Neuronal stem cell (in vitro differentiated cells): ENCODE results near the gene INO80D.
"Not testable (repeated sequence)": the region's sequence is repeated elsewhere in the genome, so short reads cannot be mapped to it uniquely, and the experiment has no call there.

ENCODE experiments used
- DNase-seq: peaks from one replicate; pipeline ENCODE4 v3.0.0-alpha.2; 2013; ENCODE audit warnings: low spot score
- H2AFZ ChIP-seq: one replicate; pipeline ENCODE4 v1.6.1; 2013; ENCODE audit warnings: mild to moderate bottlenecking, low read length, inconsistent platforms
- H2AK5ac ChIP-seq: 2 replicates; pipeline ENCODE4 v1.6.1; 2013; ENCODE audit warnings: low read depth, mild to moderate bottlenecking, inconsistent platforms, low read length, moderate library complexity, mixed read lengths
- H2BK120ac ChIP-seq: 2 replicates; pipeline ENCODE4 v1.6.1; 2013; ENCODE audit warnings: low read depth, mild to moderate bottlenecking, inconsistent platforms, low read length, moderate library complexity, mixed read lengths
- H2BK12ac ChIP-seq: one replicate; pipeline ENCODE4 v1.6.1; 2013; ENCODE audit warnings: low read length, inconsistent platforms
- H2BK15ac ChIP-seq: 2 replicates; pipeline ENCODE4 v1.6.1; 2013; ENCODE audit warnings: mild to moderate bottlenecking, low read length, inconsistent platforms, mixed read lengths
- H2BK5ac ChIP-seq: one replicate; pipeline ENCODE4 v1.6.1; 2013; ENCODE audit warnings: inconsistent platforms, mild to moderate bottlenecking, low read length, moderate library complexity
- H3K14ac ChIP-seq: one replicate; pipeline ENCODE4 v1.6.1; 2013; ENCODE audit warnings: low read length, inconsistent platforms
- H3K18ac ChIP-seq: 2 replicates; pipeline ENCODE4 v1.6.1; 2013; ENCODE audit warnings: low read length, inconsistent platforms
- H3K23ac ChIP-seq: 2 replicates; pipeline ENCODE4 v1.6.1; 2013; ENCODE audit warnings: low read depth, mild to moderate bottlenecking, mixed read lengths, low read length, inconsistent platforms; ENCODE audit not compliant: poor library complexity
- H3K27ac ChIP-seq: replicated peaks from 3 replicates; pipeline ENCODE4 v1.5.1; 2013; ENCODE audit warnings: low read length, inconsistent platforms
- H3K27me3 ChIP-seq, 3 experiments: 2 replicates each; pipeline ENCODE4 v1.6.1; 2013; ENCODE audit warnings: low read length in 3 of 3, mild to moderate bottlenecking in 2 of 3, inconsistent platforms in 1 of 3, low read depth in 1 of 3, mixed read lengths in 1 of 3, moderate library complexity in 1 of 3; ENCODE audit not compliant: control insufficient read depth in 3 of 3, insufficient read depth in 3 of 3
- H3K36me3 ChIP-seq, 2 donors: replicated peaks in 1 of 2; 2 replicates each; pipeline ENCODE4 v1.6.1; 2013; ENCODE audit warnings: low read length in 2 of 2; ENCODE audit not compliant: control insufficient read depth in 2 of 2, insufficient read depth in 2 of 2
- H3K4ac ChIP-seq: 2 replicates; pipeline ENCODE4 v1.6.1; 2013; ENCODE audit warnings: inconsistent platforms, mild to moderate bottlenecking, low read length, moderate library complexity
- H3K4me1 ChIP-seq, 2 donors: 1 replicate in 1 of 2; 2 replicates in 1 of 2; pipeline ENCODE4 v1.6.1; 2013; ENCODE audit warnings: low read length in 2 of 2, low read depth in 1 of 2; ENCODE audit not compliant: control insufficient read depth in 2 of 2, insufficient read depth in 1 of 2
- H3K4me2 ChIP-seq: one replicate; pipeline ENCODE4 v1.6.1; 2013; ENCODE audit warnings: mild to moderate bottlenecking, low read length, inconsistent platforms; ENCODE audit not compliant: insufficient read depth, poor library complexity, severe bottlenecking
- H3K4me3 ChIP-seq, 2 donors: 2 replicates each; pipeline ENCODE4 v1.5.1; 2013; ENCODE audit warnings: low read length in 2 of 2, mild to moderate bottlenecking in 2 of 2, inconsistent platforms in 1 of 2, moderate library complexity in 1 of 2
- H3K79me1 ChIP-seq: one replicate; pipeline ENCODE4 v1.6.1; 2013; ENCODE audit warnings: low read depth, mild to moderate bottlenecking, inconsistent platforms, low read length, moderate library complexity
- H3K9ac ChIP-seq: one replicate; pipeline ENCODE4 v1.6.1; 2013; ENCODE audit warnings: mild to moderate bottlenecking, low read depth, low read length, inconsistent platforms; ENCODE audit not compliant: poor library complexity
- H3K9me3 ChIP-seq, 2 donors: replicated peaks in 1 of 2; 2 replicates each; pipeline versions ENCODE3 to v1.6.1; 2013; ENCODE audit warnings: low read length in 2 of 2, mild to moderate bottlenecking in 2 of 2, inconsistent platforms in 1 of 2, low read depth in 1 of 2, mixed read lengths in 1 of 2, moderate library complexity in 1 of 2; ENCODE audit not compliant: control insufficient read depth in 2 of 2, insufficient read depth in 1 of 2
- H4K8ac ChIP-seq: one replicate; pipeline ENCODE4 v1.6.1; 2013; ENCODE audit warnings: low read depth, mild to moderate bottlenecking, inconsistent platforms, low read length, moderate library complexity
- H4K91ac ChIP-seq: one replicate; pipeline ENCODE4 v1.6.1; 2013; ENCODE audit warnings: low read length, low read depth, mild to moderate bottlenecking, inconsistent platforms; ENCODE audit not compliant: poor library complexity
- WGBS, 2 donors: extraction: QIAGEN DNeasy Blood & Tissue Kit; methylation state at CpG; one replicate each; pipeline ENCODE4 v1.1.7; 2013; ENCODE audit warnings: missing lambda C conversion rate in 2 of 2, mixed read lengths in 1 of 2; ENCODE audit not compliant: insufficient read length in 2 of 2, insufficient replicate concordance in 1 of 2; ENCODE audit errors: extremely low coverage in 2 of 2; 5-methylcytosine and 5-hydroxymethylcytosine counted together

The INO80D gene

GRCh38 chr2:206122569-206122968 is 36.6 kb upstream of the INO80D start:
- H3K27me3 ChIP-seq, H2BK120ac ChIP-seq, H4K91ac ChIP-seq, H3K14ac ChIP-seq, H3K18ac ChIP-seq, H3K4ac ChIP-seq, H3K79me1 ChIP-seq, DNase-seq, H2BK12ac ChIP-seq, H3K23ac ChIP-seq, H3K9ac ChIP-seq, H3K4me2 ChIP-seq, H3K4me1 ChIP-seq, H2AK5ac ChIP-seq, H3K9me3 ChIP-seq, H4K8ac ChIP-seq, H3K27ac ChIP-seq, H2BK5ac ChIP-seq, H3K4me3 ChIP-seq, H2BK15ac ChIP-seq, H2AFZ ChIP-seq: not testable (repeated sequence)
- no CpG with 5 or more reads among the region's 3 CpGs for WGBS, 2 donors
- H3K36me3 ChIP-seq, result peaks cover 14 to 91% of the 10 kb centered on the region in 2 donors

DNA sequence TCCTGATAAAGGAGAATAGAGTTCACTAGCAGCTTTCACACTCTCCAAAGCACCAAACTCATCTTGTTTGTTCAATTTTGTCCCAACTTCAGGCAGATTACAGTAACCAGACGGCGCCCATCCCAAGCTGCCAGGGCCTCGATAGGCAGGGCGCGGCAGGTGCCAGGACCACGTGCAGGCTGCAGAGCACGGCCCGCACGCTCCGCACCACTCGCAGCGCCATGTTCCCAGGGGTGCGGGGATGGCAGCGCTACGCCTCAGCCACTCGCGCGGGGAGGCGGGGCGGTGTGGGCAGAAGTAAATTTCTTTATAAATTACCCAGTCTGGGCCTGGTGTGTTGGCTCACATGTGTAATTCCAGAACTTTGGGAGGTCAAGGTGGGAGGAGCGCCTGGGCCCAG is 30.3 kb upstream of the INO80D start:
- H3K23ac ChIP-seq, result no peak overlapping the region
- H3K4me2 ChIP-seq, result no peak overlapping the region
- H3K36me3 ChIP-seq, result peaks cover 3 to 55% of the 10 kb centered on the region in 2 donors
- H3K4me3 ChIP-seq, result no peak overlapping the region
- H3K9me3 ChIP-seq, result no peaks in the 10 kb centered on the region
- no peaks in the 10 kb centered on the region for H3K4me1 ChIP-seq
- H2AK5ac ChIP-seq, result no peak overlapping the region
- H2BK15ac ChIP-seq, result no peak overlapping the region
- H2AFZ ChIP-seq, result no peak overlapping the region
- H3K4ac ChIP-seq, result no peak overlapping the region
- H3K9ac ChIP-seq, result no peak overlapping the region
- no peak overlapping the region for H3K27ac ChIP-seq
- WGBS, 2 donors, result no CpG with 5 or more reads among the region's 21 CpGs
- no peaks in the 10 kb centered on the region for H3K79me1 ChIP-seq
- H3K27me3 ChIP-seq, result no peaks in the 10 kb centered on the region
- no peak for DNase-seq
- no peak overlapping the region for H2BK12ac ChIP-seq
- no peak overlapping the region for H2BK120ac ChIP-seq
- H2BK5ac ChIP-seq, result no peak overlapping the region
- no peak overlapping the region for H4K8ac ChIP-seq
- H3K18ac ChIP-seq, result no peak overlapping the region
- no peak overlapping the region for H4K91ac ChIP-seq
- H3K14ac ChIP-seq, result peak overlapping the region; percentile 79

DNA sequence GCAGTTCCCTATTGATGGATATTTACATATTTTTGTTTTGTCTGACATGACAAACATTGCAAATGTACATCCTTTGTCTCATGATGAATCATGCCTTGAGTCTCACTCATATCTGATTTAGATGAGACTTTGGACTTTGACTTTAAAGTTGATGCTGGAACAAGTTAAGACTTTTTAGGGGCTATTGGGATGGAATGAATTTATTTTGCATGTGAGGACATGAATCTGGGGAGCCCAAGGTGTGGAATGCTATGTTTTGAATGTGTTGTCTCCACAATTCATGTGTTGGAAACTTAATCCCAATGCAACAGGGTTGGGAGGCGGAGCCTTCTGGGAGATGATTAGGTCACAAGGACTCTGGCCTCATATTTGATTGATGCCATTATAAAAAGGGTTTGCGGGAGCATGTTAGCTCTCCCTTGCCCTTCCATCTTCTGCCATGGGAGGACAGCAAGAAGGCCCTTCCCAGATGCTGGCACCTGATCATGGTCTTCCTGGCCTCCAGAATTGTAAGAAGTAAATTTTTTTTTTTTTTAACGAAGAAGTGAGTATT is 29.1 kb upstream of the INO80D start:
- H3K9ac ChIP-seq, result no peak overlapping the region
- H3K27me3 ChIP-seq, result no peaks in the 10 kb centered on the region
- no CpG with 5 or more reads among the region's 3 CpGs for WGBS, 2 donors
- no peak overlapping the region for H2BK120ac ChIP-seq
- H4K91ac ChIP-seq, result no peak overlapping the region
- H3K23ac ChIP-seq, result no peak overlapping the region
- no peak overlapping the region for H4K8ac ChIP-seq
- no peaks in the 10 kb centered on the region for H3K4me1 ChIP-seq
- H3K27ac ChIP-seq, result no peak overlapping the region
- peaks cover 3 to 44% of the 10 kb centered on the region in 2 donors for H3K36me3 ChIP-seq
- no peak overlapping the region for H2AK5ac ChIP-seq
- H3K79me1 ChIP-seq, result no peaks in the 10 kb centered on the region
- no peak overlapping the region for H3K4me2 ChIP-seq
- no peak overlapping the region for H2BK12ac ChIP-seq
- no peaks in the 10 kb centered on the region for H3K9me3 ChIP-seq
- H3K4me3 ChIP-seq, result no peak overlapping the region
- no peak overlapping the region for H2BK5ac ChIP-seq
- H3K14ac ChIP-seq, result no peak overlapping the region
- H2BK15ac ChIP-seq, result no peak overlapping the region
- no peak overlapping the region for H2AFZ ChIP-seq
- no peak for DNase-seq
- no peak overlapping the region for H3K4ac ChIP-seq
- no peak overlapping the region for H3K18ac ChIP-seq

- H3K4ac ChIP-seq, result no peak overlapping the region
- no peaks in the 10 kb centered on the region for H3K4me1 ChIP-seq
- H2AK5ac ChIP-seq, result no peak overlapping the region
- no peak overlapping the region for H3K9ac ChIP-seq
- H4K8ac ChIP-seq, result no peak overlapping the region
- DNase-seq, result no peak
- no peaks in the 10 kb centered on the region for H3K79me1 ChIP-seq
- whole genome bisulfite sequencing, 2 donors, result no CpG with 5 or more reads among the region's 7 CpGs
- H2BK15ac ChIP-seq, result no peak overlapping the region
- H3K23ac ChIP-seq, result no peak overlapping the region
- no peak overlapping the region for H2BK12ac ChIP-seq
- no peak overlapping the region for H2BK120ac ChIP-seq
- no peaks in the 10 kb centered on the region for H3K9me3 ChIP-seq
- H2AFZ ChIP-seq, result no peak overlapping the region
- no peak overlapping the region for H4K91ac ChIP-seq
- H3K36me3 ChIP-seq, result peaks cover 0 to 32% of the 10 kb centered on the region in 2 donors
- H3K4me2 ChIP-seq, result no peak overlapping the region
- no peaks in the 10 kb centered on the region for H3K27me3 ChIP-seq
- H3K14ac ChIP-seq, result no peak overlapping the region
- no peak overlapping the region for H2BK5ac ChIP-seq
- H3K18ac ChIP-seq, result no peak overlapping the region
- no peak overlapping the region for H3K4me3 ChIP-seq
- no peak overlapping the region for H3K27ac ChIP-seq
Measured at GRCh38 chr2:206112846-206113547, 27.0 kb upstream of the INO80D start.
